GM12874 (cell line): ENCODE data around the gene WFDC12.

ENCODE experiments used
- TF ChIP-seq, protein P1 (sequence below): IDR thresholded peaks from 2 replicates; pipeline ENCODE4 v1.5.1; 2011; ENCODE audit warnings: low read depth, mild to moderate bottlenecking, control low read depth, low read length, moderate library complexity; ENCODE audit not compliant: insufficient read depth

WFDC12 gene

DNA sequence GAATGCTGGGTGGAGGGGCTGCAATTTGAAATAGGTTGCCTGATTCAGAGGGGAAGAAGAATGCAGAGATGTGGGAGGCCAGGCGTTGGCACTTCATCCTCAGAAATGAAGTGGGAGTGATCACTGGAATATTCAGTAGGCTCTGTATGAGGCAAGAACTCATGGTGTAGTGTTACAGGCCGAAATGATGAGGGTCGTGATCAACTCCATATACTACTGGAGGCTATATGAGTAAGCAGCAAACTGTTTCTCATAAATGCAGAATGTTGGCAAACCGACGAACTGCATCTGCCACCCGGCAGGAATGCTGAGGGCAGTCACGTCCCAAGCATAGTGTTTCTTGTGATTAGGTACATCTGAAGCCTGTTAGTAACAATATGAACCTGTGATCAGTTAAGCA is 36.0 kb downstream of the WFDC12 start:
- TF ChIP-seq, protein P1, sequence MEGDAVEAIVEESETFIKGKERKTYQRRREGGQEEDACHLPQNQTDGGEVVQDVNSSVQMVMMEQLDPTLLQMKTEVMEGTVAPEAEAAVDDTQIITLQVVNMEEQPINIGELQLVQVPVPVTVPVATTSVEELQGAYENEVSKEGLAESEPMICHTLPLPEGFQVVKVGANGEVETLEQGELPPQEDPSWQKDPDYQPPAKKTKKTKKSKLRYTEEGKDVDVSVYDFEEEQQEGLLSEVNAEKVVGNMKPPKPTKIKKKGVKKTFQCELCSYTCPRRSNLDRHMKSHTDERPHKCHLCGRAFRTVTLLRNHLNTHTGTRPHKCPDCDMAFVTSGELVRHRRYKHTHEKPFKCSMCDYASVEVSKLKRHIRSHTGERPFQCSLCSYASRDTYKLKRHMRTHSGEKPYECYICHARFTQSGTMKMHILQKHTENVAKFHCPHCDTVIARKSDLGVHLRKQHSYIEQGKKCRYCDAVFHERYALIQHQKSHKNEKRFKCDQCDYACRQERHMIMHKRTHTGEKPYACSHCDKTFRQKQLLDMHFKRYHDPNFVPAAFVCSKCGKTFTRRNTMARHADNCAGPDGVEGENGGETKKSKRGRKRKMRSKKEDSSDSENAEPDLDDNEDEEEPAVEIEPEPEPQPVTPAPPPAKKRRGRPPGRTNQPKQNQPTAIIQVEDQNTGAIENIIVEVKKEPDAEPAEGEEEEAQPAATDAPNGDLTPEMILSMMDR, result no peak

DNA sequence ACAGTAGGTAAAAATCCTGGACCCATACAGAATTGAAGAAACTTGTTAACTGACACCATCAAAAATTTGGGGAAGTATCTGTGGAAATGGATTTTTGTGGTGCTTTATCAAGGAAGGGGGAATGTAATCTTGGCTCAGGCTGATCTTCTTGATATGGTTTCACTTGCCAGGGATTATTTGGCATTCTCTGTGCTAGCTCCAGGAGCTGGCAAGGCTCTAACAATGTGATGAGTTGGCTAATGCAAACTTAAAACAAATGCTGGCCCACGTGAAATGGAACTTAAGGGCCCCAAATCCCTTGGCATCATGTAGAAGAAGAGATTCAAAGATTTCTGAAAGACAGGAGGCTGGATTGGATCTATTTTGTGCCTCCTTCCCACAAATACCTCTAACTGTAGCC is 36.5 kb downstream of the WFDC12 start:
- TF ChIP-seq, protein P1, result no peak

DNA sequence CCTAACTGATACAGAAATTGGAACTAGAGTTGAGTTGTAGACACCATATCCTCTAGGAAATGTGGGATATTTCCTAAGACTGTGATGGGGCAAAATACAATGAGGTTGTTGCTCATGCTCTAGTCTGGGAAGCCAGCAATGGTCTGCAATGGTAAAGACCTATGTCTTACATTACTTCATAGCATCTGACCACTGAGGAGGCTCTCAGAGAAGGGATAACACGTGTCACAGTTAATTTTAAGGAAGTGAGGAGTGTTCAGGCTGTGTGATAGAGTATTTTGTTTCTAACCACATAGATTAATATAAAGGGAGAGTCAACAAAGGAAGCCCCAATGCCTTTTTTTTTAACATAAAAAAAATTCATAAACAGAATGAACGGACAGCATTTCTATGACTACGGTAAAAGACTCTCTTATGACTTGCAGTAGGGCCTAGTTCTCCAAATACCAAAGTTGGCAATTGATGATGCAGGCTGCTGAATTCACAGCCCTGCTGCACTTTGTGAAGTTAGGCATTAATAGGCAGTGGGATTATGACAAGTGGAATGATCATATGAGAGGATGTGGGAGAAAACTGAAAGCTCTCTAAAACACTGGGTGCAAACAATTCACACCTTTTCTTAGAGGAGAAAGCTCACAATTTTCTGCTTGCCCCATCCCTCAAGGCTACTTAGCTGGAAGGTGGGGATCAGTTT is 37.0 kb downstream of the WFDC12 start:
- TF ChIP-seq, protein P1, result no peak

DNA sequence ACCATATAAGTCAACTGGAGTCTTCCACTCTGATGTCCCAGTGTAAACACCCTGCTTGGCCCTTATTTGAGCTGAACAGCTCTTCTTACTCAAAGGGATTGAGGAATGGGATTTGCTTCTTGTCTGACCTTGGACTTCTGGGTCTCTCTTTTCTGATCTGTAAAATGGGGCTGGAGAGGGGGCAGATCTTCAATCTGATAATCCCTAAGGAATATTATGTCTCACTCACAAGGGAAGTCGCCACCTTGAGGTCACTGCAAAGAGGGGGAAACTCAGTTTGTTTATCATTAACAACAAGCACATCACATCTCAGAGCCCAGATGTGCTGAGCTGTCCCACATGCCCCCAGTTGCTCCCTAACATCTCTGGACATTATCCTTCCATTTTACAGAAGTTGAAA is 38.4 kb downstream of the WFDC12 start:
- TF ChIP-seq, protein P1, result no peak

DNA sequence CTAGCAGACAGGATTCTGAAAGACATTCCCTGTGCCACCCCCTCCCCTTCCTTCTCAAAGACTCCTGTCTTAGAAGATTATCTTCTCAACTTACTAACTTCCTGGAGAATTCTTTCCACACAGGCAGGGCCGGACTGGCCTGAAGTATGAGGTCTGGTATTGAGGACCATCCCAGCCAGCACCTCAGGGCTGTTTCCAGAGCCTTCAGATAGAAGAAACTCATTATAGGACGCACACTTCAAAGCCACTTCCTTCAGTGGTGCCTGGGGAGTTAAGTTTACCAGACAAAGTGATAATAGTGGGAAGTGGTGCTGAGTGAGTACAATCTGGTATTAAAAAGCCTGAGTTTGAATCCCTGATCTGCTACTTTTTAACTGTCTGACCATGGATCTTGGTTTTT is 39.0 kb downstream of the WFDC12 start:
- TF ChIP-seq, protein P1, result no peak

DNA sequence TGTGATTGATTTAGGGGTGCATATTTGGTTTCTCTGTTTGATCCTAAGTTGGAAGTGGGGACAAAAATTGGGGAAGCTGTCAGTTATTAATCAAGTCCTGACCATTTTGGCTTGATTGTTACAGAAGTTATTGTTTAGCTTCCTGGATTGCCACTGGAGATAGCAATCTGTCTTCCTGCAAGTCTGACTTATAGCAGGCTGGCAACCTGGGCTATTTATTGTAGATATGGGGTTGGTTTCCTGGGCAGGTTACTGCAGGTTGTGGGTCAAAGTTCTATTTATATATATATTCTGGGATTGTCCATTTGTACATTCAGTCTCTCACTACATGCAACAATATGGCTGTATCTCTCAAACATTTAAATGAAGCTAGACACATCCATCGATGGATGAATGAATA is 41.1 kb downstream of the WFDC12 start:
- TF ChIP-seq, protein P1, result no peak

DNA sequence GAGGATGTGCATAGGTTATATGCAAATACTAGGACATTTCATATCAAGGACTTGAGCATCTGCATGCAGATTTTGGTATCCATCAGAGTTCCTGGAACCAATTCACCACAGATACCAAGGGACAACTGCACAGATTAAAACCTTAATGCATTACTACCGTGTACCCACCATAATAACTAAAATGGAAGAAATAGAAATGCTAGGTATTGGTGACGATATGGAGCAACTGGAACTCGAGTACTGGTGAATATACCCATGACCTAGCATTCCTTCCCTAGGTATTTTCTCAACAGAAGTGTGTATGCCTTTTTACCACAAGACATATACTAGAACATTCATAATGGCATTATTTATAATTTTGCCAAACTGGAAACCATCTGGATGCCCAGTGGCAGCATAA is 41.8 kb downstream of the WFDC12 start:
- TF ChIP-seq, protein P1, result no peak
